ENCODE measurements around the gene RILP.

Gene RILP

DNA sequence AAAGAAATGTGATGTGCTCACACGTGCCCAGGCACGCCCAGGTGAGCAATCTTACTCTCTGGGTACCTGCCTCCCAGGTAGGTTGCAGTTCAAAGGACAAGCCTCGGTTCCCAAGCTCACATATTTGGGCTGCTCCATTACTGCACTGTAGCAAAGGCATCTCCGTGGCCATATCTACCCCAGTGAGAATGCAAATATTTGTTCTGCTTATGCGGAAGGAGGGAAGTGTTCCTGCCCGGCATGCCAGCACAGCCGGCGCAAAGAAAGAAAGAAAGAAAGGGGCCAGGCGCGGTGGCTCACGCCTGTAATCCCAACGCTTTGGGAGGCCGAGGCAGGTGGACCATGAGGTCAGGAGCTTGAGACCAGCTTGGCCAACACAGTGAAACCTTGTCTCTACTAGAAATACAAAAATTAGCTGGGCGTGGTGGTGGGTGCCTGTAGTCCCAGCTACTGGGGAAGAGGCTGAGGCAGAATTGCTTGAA is 51.8 kb downstream of the RILP start:
- no peak for DNase-seq

Measured in NCI-H2227 treated with DMSO at 0.1 percent for 48 hours (cell line).